VCaP (cell line): ENCODE data around the gene PSMB9.
A peak's percentile ranks its signal among the peaks of the same experiment; 100 is the strongest.
"Not testable (repeated sequence)": the region's sequence is repeated elsewhere in the genome, so short reads cannot be mapped to it uniquely, and the experiment has no call there.

Experiments
- H3K27ac ChIP-seq: fragments of 450-650 bp; 2 replicates; pipeline ENCODE4 v1.5.1; 2017
- CTCF ChIP-seq: fragments of 450-650 bp; conservative IDR thresholded peaks from 2 replicates; pipeline ENCODE4 v1.5.1; 2017; ENCODE audit warnings: mild to moderate bottlenecking, moderate library complexity

The PSMB9 gene

GRCh38 chr6:32867554-32868256 is 13.7 kb downstream of the PSMB9 start:
- no peak for TF ChIP-seq CTCF
- no peak overlapping the region for H3K27ac ChIP-seq

- peak; percentile 85 for TF ChIP-seq CTCF
- no peak overlapping the region for H3K27ac ChIP-seq
Observed at GRCh38 chr6:32868257-32868788, 14.3 kb downstream of the PSMB9 start.

- not testable (repeated sequence) for H3K27ac ChIP-seq
Observed at GRCh38 chr6:32873947-32874346, 20.0 kb downstream of the PSMB9 start.

GRCh38 chr6:32876603-32877002 is 22.6 kb downstream of the PSMB9 start:
- no peak for TF ChIP-seq CTCF
- no peak overlapping the region for H3K27ac ChIP-seq

GRCh38 chr6:32879691-32880090 is 25.7 kb downstream of the PSMB9 start:
- no peak overlapping the region for H3K27ac ChIP-seq
- TF ChIP-seq CTCF = no peak

GRCh38 chr6:32880962-32881361 is 27.0 kb downstream of the PSMB9 start:
- not testable (repeated sequence) for H3K27ac ChIP-seq

GRCh38 chr6:32882879-32883250 is 28.9 kb downstream of the PSMB9 start:
- no peak overlapping the region for H3K27ac ChIP-seq
- no peak for TF ChIP-seq CTCF

- TF ChIP-seq CTCF = no peak
- no peak overlapping the region for H3K27ac ChIP-seq
Observed at GRCh38 chr6:32883789-32884188, 29.8 kb downstream of the PSMB9 start.
